Measurements from ENCODE around the gene STXBP6.

Gene STXBP6

GRCh38 chr14:24818823-24819341 lies 231.1 kb downstream of the STXBP6 start:
- H3K4me3 ChIP-seq (ENCODE audit: control insufficient read depth, low read depth, low read length) = no peak overlapping the region
- no peak for TF ChIP-seq CTCF (IDR thresholded peaks at IDR 0.05; ENCODE audit: control insufficient read depth, insufficient read depth, low read depth, low read length, missing control alignments)
- DNase-seq (ENCODE audit: low read depth) = no peak

- DNase-seq (ENCODE audit: low read depth) = no peak
Measured at GRCh38 chr14:24818058-24818822, 231.7 kb downstream of the STXBP6 start.

GRCh38 chr14:24817212-24818057 lies 232.5 kb downstream of the STXBP6 start:
- no peak overlapping the region for H3K4me3 ChIP-seq (ENCODE audit: control insufficient read depth, low read depth, low read length)
- TF ChIP-seq CTCF (IDR thresholded peaks at IDR 0.05; ENCODE audit: control insufficient read depth, insufficient read depth, low read depth, low read length, missing control alignments) = peak; percentile 73
- no peak for DNase-seq (ENCODE audit: low read depth)

More at GRCh38 chr14:24818058-24818822, 231.7 kb downstream of the STXBP6 start:
- no peak overlapping the region for H3K4me3 ChIP-seq (ENCODE audit: control insufficient read depth, low read depth, low read length)
- no peak for TF ChIP-seq CTCF (IDR thresholded peaks at IDR 0.05; ENCODE audit: control insufficient read depth, insufficient read depth, low read depth, low read length, missing control alignments)

GRCh38 chr14:24816929-24817211 lies 233.1 kb downstream of the STXBP6 start:
- TF ChIP-seq CTCF (IDR thresholded peaks at IDR 0.05; ENCODE audit: control insufficient read depth, insufficient read depth, low read depth, low read length, missing control alignments) = no peak
- H3K4me3 ChIP-seq (ENCODE audit: control insufficient read depth, low read depth, low read length) = no peak overlapping the region
- no peak for DNase-seq (ENCODE audit: low read depth)

- no peak for DNase-seq (ENCODE audit: low read depth)
- no peak overlapping the region for H3K4me3 ChIP-seq (ENCODE audit: control insufficient read depth, low read depth, low read length)
- TF ChIP-seq CTCF (IDR thresholded peaks at IDR 0.05; ENCODE audit: control insufficient read depth, insufficient read depth, low read depth, low read length, missing control alignments) = no peak
Measured at GRCh38 chr14:24816011-24816928, 233.7 kb downstream of the STXBP6 start.

GRCh38 chr14:24815543-24815942 lies 234.4 kb downstream of the STXBP6 start:
- TF ChIP-seq CTCF (IDR thresholded peaks at IDR 0.05; ENCODE audit: control insufficient read depth, insufficient read depth, low read depth, low read length, missing control alignments) = no peak
- H3K4me3 ChIP-seq (ENCODE audit: control insufficient read depth, low read depth, low read length) = no peak overlapping the region
- DNase-seq (ENCODE audit: low read depth) = no peak
